Fibroblast of pulmonary artery (primary cell): ENCODE data around the gene EML4.
"Not testable (repeated sequence)": the region's sequence is repeated elsewhere in the genome, so short reads cannot be mapped to it uniquely, and the experiment has no call there.

Source experiments
- DNase-seq: peaks from one replicate; pipeline ENCODE4 v3.0.0-alpha.2; 2010; ENCODE audit warnings: low read depth
- H3K4me3 ChIP-seq: replicated peaks from 2 replicates; pipeline ENCODE4 v1.5.1; 2011; ENCODE audit warnings: low read depth, mild to moderate bottlenecking, control low read depth, low read length, moderate library complexity
- TF ChIP-seq, protein P1 (sequence below): IDR thresholded peaks from 2 replicates; pipeline ENCODE4 v1.5.1; 2011; ENCODE audit warnings: mild to moderate bottlenecking, control low read depth, low read length, inconsistent platforms; ENCODE audit errors: missing control alignments

The EML4 gene

DNA sequence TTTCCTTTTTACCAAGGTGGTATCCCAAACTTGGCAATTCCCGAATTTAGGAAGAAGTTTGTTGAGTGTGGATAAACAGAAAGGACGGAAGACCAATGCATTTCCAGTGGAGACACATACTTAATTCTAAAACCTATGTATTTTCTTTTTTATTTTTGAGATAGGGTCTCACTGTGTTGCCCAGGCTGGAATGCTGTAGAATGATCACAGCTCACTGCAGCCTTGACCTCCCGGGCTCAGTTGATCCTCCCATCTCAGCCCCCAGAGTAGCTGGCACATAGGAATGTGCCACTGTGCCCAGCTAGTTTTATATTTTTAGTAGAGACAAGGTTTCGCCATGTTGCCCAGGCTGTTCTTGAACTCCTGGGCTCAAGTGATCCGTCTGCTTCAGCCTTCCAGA, 101.6 kb downstream of the EML4 start:
- DNase-seq, result no peak
- no peak overlapping the region for H3K4me3 ChIP-seq
- TF ChIP-seq, protein P1, sequence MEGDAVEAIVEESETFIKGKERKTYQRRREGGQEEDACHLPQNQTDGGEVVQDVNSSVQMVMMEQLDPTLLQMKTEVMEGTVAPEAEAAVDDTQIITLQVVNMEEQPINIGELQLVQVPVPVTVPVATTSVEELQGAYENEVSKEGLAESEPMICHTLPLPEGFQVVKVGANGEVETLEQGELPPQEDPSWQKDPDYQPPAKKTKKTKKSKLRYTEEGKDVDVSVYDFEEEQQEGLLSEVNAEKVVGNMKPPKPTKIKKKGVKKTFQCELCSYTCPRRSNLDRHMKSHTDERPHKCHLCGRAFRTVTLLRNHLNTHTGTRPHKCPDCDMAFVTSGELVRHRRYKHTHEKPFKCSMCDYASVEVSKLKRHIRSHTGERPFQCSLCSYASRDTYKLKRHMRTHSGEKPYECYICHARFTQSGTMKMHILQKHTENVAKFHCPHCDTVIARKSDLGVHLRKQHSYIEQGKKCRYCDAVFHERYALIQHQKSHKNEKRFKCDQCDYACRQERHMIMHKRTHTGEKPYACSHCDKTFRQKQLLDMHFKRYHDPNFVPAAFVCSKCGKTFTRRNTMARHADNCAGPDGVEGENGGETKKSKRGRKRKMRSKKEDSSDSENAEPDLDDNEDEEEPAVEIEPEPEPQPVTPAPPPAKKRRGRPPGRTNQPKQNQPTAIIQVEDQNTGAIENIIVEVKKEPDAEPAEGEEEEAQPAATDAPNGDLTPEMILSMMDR, result no peak

- DNase-seq, result peak; percentile 14
- not testable (repeated sequence) for H3K4me3 ChIP-seq
Observed at GRCh38 chr2:42271246-42271645, 102.1 kb downstream of the EML4 start.

- no peak overlapping the region for H3K4me3 ChIP-seq
- DNase-seq, result no peak
- TF ChIP-seq, protein P1, result peak; percentile 5
Observed at GRCh38 chr2:42274863-42275262, 105.7 kb downstream of the EML4 start.

DNA sequence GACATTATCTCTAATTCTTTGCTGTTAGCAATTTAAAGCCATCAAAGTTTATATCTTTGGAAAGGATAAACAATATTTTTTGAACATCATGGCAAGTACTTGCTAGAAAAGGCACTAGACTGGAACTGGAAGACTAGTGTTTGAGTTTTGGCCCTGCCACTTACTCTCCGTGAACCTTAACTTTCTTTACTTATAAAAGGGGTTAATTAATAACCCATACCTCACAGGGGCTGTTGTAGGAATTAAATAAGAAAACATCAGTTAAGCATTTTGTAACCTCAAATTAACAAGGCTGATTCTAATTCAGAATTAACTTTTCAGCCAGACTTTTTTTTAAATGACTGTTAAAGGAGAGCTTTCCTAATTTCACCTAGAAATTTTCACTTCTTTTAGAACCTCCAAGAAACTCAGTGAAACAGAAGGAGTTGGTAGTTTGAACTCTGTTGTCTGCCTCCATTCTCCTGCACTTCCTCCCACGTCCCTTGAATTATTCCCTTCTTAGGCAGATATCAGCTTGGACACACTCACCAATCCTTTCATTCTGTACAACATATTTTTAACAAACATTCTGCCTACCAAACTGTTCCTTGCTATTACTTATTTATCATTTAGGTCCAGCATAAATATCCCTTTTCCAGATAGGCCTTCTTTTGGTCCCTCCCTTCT, 112.4 kb downstream of the EML4 start:
- H3K4me3 ChIP-seq, result no peak overlapping the region
- TF ChIP-seq, protein P1, result no peak
- DNase-seq, result no peak

- DNase-seq, result no peak
- TF ChIP-seq, protein P1, result no peak
- H3K4me3 ChIP-seq, result no peak overlapping the region
Observed at GRCh38 chr2:42284019-42284418, 114.9 kb downstream of the EML4 start.

GRCh38 chr2:42286268-42286946, 117.3 kb downstream of the EML4 start:
- TF ChIP-seq, protein P1, result no peak
- H3K4me3 ChIP-seq, result no peak overlapping the region
- DNase-seq, result peak; percentile 35

DNA sequence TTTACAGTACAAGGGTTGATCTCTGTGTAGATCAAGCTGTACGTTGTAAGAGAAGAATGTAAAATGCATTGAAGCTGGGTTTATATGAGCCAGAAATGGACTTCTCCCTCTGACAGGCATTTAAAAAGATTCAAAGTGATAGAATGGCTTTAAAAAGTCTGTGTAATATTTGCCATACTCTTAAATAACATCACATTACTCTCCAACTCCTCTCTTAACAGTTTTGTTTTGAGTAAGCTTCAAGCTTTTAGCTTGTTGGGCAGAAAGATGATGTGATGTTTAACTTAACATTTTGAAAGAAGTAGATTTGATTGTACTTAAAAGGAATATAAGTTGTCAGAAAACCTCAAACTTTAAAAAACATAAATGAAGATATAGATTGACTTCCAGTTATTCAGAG, 119.7 kb downstream of the EML4 start:
- no peak overlapping the region for H3K4me3 ChIP-seq
- no peak for DNase-seq
- TF ChIP-seq, protein P1, result no peak
